GM19328 (cell line): ENCODE measurements around the gene UGT1A1.

Source experiments
- ATAC-seq: cut with Tn5 transposase; IDR thresholded peaks from one replicate; pipeline ENCODE4 v1.9.1; 2021; ENCODE audit warnings: mild to moderate bottlenecking, moderate library complexity; ENCODE audit not compliant: unreplicated experiment

UGT1A1 gene

DNA sequence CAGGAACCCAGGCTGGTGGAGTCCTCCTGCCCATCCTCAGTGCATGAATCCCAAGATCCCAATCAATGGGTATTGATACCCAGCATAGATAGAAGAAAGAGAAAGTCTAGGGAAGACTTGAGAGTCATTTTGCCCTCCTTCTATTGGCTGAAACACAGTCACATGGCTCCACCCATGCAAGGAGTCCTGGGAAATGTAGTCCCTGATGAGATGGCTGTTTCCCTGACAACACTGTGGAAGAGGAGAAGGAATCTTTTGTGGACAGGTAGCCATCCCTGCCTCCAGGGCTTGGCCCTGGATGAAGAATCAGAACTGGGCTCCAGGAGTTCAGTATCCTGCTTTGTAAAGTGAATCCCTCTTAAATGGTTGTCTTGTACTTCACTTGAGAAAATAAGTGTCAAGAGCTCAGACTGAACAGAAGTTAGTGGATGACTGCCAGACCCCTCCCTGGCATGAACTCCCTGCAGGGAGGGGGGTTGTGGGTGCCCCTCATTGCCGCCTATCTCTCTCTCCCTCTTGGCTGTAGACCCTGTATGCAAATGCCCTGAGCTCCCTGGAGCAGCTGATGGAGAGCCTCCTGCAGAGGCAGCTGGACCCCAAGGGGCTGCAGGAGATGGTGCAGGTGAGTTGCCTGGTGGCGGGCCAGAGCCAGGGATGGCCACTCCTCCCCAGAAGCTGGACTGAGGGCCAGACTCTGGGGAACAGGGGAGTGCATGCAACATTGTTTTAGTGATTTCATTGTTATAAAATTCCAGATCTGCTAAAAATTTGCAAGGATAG, 54.2 kb downstream of the UGT1A1 start:
- no peak for ATAC-seq

DNA sequence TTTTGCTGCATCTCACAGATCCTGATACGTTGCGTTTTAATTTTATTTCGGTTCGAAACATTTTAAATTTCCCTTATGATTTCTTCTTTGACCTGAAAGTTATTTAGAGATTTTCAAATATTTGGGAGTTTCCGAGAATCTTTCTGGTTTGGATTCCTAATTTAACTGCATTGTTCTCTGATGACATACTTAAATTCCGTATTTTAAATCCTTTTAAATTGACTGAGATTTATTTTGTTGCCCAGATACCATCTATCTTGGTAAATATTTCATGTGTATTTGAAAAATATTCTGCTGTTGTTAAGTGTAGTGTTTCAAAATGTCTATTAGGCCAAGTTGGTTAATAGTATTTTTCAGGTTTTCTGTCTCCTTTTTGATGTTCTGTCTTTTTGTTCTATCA, 55.8 kb downstream of the UGT1A1 start:
- ATAC-seq = no peak

DNA sequence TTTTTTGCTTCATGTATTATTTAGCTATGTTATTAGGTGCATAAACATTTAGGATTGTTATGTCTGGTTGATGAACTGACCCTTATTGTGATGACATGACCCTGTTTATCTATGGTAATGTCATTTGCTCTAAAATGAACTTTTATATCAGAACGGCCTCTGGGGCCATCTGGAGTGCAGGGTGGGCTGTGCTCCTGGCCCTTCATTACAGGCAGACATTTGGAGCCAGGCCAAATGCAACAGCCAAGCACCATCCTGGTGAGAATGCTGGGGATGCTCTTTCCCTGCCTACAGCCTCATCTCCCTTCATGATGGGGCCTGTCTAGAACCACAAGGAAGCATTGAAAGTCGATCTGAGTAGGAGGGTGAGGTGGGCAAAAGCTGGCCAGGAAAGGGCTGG, 56.3 kb downstream of the UGT1A1 start:
- no peak for ATAC-seq

DNA sequence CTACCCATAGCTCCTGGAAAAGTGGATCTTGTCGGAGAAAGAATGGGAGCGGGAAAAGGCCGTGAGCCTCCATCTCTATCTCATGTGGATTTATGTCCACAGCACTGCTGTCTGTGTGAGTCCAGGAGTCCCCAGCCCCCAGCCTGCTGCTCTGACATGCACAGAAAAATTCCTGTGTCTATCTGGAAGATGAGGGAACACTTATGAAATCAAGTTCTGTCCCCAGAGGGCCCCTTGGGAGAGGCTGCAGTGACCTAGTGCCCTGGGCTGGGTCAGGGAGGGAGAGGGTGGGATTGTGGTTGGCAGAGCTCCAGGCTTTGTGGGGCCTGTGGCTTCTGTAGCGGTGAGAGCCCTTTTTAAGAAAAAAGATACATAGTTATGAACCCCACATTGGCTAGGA, 56.7 kb downstream of the UGT1A1 start:
- ATAC-seq = no peak

DNA sequence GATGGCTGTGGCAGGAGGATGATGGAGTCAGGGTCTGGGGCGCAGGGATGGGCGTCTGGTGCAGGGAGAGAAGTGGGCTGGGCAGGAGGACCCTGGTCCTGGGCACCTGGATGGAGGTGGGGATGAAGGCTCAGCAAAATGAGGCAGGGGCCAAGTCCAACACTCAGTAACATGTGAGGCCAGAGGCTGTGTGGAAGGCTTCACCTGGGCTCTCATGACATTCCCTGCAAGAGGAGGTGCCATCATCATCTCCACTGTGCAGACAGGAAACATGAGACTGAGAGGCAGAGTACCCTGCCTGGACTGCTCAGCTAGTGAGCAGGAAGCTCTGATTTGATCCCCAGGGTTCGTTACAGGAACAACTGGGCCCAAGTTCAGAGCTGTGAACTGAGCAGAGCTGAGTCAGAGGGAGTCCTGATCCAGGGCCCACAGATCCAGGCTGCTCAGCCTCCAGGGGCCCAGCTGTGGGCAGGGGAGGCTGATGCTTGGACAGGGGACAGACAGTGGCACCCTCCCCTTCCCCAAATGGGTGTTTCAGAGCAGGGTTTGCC, 57.4 kb downstream of the UGT1A1 start:
- no peak for ATAC-seq

DNA sequence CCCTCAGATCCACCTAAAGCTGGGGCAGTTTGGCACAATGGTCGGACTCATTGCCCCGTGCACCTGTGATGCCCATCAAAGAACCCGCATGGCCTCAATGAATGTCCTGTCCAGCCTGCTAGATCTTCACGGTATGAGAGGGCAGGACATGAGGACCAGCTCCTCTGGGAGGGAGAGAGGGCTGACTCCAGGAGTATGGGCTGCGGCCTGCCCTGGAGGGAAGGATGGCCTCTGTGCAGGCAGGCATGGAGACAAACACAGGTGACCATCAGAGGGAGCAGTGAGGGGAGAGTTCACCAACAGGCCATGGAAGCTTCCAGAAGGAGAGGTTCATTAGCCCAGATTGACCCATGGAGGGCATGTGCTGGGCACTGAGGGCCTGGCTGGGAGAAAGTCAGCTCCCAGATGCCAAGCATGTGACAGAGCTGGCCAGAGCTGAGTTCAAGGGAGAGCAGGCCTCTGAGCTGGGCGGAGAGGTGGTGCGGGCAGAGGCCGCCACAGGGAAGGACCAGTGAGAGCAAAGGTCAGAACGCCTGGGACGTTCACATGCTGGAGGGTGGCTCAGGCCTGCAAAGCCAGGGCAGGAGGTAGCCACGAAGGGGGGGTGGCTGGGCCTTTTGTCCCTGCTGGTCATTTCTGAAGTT, 58.0 kb downstream of the UGT1A1 start:
- no peak for ATAC-seq

DNA sequence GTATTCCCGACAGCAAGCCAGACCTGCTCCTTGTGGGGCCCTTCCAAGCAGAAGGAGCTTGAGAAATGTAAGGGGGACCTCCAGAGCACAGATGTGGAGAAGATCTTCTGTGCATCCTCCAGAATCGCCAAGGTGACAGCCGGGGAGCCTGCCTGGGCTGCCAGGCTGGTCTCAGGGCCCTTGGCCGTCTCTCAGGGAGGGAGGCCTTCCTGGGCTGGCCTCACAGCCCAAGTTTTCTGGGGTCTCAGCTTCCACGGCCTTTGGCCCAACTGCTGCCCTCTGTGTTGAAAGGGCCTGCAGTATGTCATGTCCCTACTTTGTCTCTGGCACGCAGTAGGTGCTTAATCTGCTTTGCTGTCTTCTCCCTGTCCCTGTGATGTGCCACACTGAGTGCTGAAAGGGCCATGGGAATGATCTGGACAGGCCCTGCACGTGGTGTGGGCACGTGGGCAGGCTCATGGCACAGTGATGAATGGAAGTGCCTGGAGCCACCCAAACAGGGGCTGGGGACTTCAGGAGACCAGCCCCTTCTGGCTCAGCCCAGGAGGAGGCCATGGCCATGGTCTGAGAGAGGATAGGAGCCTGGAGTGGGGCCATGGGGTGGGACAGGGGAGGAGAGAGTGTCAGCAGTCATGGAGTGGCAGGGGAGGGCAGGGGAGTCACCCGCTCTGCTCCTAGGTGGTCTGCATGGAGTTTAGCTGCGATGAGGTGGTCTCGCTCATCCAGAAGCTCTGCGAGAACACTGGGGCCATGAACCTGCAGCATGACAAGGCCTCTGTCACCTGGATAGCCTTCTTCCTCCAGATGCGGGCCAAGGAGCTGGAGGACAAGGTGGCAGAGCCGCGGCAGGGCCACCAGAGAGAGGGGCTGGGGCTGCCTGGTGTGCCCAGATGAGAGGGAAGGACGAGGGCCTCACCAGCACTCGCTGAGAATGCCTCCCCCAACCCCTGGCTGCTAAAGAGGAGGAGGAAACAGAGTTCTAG, 58.9 kb downstream of the UGT1A1 start:
- ATAC-seq = no peak

DNA sequence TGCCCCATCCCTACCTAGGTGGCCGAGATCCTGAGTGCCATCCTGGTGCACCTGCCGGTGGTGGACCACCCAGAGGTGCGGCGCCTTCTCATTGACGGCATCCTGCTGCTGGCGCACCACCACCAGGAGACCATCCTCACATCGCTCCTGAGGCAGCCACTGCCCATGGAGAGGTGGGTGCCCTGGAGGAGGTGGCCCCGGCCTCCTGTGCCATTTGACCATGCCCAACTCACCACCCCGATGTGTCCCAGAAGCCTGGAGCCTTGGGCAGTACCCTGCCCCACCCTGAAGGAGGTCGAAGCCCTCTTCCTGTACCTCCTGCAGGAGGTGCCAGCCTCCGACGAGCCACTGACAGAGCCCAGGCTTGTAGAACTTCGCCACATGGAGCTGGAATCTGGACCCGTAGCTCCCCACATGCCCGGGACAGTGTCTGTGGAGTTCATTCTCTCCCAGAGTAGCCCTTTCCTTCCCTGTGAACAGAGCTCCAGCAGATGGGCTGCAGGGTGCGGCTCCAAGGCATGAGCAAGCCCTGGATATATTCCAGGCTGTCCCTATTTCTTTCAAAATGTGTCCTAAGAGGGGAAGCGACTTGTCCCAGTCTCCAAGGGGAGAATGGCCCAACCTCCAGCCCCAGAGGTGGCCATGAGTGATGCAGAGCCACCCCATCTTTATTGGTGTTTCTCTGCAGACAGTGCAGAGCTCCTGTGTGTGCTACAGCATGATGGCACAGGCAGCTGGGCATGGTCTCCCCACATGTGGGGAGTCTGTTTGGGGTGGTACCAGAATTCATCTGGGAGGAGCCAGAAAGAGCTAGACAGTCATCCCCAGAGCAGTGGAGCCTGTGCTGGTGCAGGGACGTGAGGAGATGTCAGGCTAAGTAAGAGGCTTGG, 60.1 kb downstream of the UGT1A1 start:
- no peak for ATAC-seq

DNA sequence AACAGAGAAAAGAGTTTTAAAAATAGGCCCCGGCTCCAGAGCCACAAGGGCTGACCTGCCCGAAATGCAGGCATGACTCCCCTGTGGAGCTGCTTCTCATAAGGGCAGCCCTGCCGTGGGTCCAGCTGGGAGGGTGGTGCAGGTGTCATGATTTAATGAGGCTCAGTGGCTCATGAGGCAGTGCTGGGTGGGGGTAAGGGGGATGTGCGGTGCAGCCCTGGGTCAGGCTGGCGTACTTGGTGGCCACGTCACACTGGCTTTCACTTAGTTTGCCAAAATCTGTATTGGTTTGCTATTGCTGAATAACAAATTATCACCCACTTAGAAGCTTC, 60.7 kb downstream of the UGT1A1 start:
- no peak for ATAC-seq

DNA sequence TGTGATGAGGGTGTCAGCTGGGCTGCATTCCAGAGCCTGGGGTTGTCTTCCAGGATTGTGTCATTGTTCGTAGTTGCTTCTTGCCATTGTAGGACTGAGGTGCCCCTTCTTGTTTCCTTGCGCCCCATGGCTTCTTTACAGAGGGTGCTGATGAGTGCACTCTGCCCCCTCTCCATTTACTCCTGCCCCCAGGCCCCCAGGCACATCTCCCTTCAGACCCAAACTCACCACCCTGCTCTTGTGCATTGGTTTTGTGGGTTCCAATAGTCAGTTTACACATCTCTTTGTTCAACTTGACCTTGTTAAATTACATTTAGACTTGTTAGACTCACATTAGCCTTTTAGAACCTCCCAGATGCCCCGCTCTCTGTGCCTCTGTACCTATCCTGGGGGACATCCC, 61.1 kb downstream of the UGT1A1 start:
- no peak for ATAC-seq

DNA sequence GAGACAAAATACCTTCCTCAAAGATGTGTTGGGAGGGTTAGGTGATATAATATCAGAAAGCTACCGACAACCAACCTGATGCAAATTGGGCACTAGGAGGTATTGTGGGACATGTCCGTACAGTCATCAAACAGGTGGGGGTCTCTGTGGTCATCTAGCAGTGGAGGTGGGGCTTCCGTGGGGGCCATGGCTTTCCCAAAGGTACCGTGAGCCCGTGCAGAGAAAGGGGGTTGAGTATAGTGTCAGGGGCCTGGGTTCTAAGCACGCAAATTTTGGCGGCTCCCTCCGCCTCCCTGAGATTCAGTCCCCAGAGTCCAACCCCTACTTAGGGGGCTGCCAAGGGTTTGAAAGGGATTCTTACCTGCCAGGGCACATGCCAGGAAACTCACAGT, 61.6 kb downstream of the UGT1A1 start:
- no peak for ATAC-seq

DNA sequence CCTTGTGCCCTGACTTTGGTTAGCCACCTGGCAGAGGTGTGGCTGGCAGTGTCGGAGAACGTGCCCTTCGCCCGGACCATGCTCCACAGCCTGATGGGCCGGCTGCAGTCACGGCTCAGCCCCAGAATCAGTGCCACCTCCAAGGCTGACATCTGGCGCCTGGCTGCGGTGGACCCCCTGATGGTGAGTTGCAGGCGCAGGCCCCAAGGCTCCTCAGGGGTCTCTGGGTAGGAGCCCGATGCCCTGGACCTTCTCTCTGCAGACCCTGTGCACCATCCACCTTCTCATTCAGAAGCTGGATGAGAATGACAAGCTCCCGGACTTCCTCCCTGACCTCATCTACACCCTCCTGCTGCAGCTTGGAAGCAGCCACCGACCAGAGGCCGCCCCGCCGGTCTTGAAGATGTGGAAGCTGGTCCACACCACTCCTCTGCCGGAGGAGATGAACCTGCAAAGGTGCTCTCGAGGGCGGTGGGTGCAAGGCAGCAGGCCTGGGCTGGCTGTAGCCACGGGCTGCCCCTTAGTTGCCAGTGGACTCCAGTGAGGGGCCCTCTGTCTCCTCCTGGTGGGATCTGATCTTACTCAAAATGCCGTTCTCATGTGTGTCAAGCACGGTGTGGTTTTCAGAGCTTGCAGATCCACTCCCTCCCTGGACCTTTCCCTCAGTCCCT, 62.2 kb downstream of the UGT1A1 start:
- ATAC-seq = no peak
